ENCODE results near the gene MORN3.
"Not testable (repeated sequence)": the region's sequence is repeated elsewhere in the genome, so short reads cannot be mapped to it uniquely, and the experiment has no call there.

MORN3 gene

GRCh38 chr12:121676190-121676589 is 6.7 kb upstream of the MORN3 start:
- no peak overlapping the region for H3K4me3 ChIP-seq (ENCODE audit: low read length)
- no peak overlapping the region for H2AFZ ChIP-seq (ENCODE audit: low read depth, low read length)
- no peaks in the 10 kb centered on the region for H3K4me1 ChIP-seq (ENCODE audit: insufficient read depth, low read length)
- H3K27me3 ChIP-seq (ENCODE audit: insufficient read depth, low read length), result no peaks in the 10 kb centered on the region
- no peaks in the 10 kb centered on the region for H3K9me3 ChIP-seq (ENCODE audit: low read length)
- H3K36me3 ChIP-seq (ENCODE audit: insufficient read depth, low read length), result no peaks in the 10 kb centered on the region

DNA sequence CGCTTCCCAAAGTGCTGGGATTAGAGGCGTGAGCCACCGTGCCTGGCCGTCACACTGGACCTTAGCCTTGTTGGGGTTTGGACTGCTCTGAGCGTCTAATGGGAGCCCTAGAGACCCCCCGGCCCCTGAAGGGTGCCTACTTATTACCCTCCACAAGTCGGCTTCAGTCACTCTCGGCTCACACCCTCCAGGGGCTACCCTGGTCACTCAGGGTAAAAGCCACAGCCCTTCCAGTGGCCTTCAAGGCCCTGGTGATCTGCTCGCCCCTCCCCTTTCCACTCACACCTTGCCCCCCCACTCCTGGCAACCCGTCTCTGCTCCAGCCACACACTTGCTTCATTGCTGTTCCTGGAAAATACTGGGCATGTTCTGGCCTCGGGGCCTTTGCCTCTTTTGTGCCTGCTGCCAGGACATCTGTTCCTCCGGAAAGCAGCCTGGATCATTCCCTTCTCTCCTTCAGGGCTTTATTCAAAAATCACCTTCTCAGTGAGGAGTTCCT is 3.6 kb upstream of the MORN3 start:
- Histone ChIP-seq H3K4me3 (ENCODE audit: low read length) (no peak overlapping the region), H3K27me3 (ENCODE audit: insufficient read depth, low read length) (no peaks in the 10 kb centered on the region)

GRCh38 chr12:121668750-121669520 is 519 bp downstream of the MORN3 start:
- Histone ChIP-seq H3K36me3 (ENCODE audit: insufficient read depth, low read length) (no peaks in the 10 kb centered on the region), H3K4me1 (ENCODE audit: insufficient read depth, low read length) (no peaks in the 10 kb centered on the region), H3K27me3 (ENCODE audit: insufficient read depth, low read length) (no peaks in the 10 kb centered on the region), H3K9me3 (ENCODE audit: low read length) (no peaks in the 10 kb centered on the region), H2AFZ (ENCODE audit: low read depth, low read length) (no peak overlapping the region), H3K4me3 (ENCODE audit: low read length) (no peak overlapping the region)

More for the DNA sequence above, 3.6 kb upstream of the MORN3 start:
- Histone ChIP-seq H3K36me3 (ENCODE audit: insufficient read depth, low read length) (no peaks in the 10 kb centered on the region), H3K9me3 (ENCODE audit: low read length) (no peaks in the 10 kb centered on the region), H3K4me1 (ENCODE audit: insufficient read depth, low read length) (no peaks in the 10 kb centered on the region), H2AFZ (ENCODE audit: low read depth, low read length) (no peak overlapping the region)

- H2AFZ ChIP-seq (ENCODE audit: low read depth, low read length); H3K4me1 ChIP-seq (ENCODE audit: insufficient read depth, low read length); H3K27me3 ChIP-seq (ENCODE audit: insufficient read depth, low read length); H3K4me3 ChIP-seq (ENCODE audit: low read length); H3K9me3 ChIP-seq (ENCODE audit: low read length); H3K36me3 ChIP-seq (ENCODE audit: insufficient read depth, low read length): not testable (repeated sequence)
Measured at GRCh38 chr12:121666829-121667228, 2.6 kb downstream of the MORN3 start.

- no peak overlapping the region for H2AFZ ChIP-seq (ENCODE audit: low read depth, low read length)
- H3K4me3 ChIP-seq (ENCODE audit: low read length), result no peak overlapping the region
Measured at GRCh38 chr12:121663610-121663929, 5.9 kb downstream of the MORN3 start.

DNA sequence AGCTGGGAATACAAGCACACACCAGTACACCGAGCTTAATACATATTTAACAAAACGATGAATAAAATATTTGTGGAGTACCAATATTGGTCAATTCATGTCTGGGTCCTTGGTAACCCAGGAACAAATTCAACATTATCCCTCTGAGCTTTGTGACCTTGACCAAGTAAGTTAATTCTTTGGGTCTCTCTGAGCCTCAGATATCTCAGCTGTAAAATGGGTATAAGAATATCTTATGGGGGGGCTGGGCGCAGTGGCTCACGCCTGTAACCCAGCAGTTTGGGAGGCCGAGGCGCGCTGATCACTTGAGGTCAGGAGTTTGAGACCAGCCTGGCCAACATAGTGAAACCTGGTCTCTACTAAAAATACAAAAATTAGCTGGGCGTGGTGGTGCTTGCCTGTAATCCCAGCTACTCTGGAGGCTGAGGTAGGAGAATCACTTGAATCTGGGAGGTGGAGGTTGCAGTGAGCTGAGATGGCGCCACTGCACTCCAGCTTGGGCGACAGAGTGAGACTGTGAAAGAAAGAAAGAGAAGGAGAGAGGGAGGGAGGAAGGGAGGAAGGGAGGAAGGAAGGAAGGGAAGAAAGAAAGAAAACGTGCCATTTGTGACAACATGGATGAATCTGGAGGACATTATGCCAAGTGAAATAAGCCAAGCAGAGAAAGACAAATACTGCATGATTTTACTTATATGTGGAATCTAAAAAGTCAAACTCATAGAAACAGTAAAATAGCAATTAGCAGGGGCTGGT is 7.9 kb downstream of the MORN3 start:
- not testable (repeated sequence) for H3K4me3 ChIP-seq (ENCODE audit: low read length); H3K27me3 ChIP-seq (ENCODE audit: insufficient read depth, low read length); H3K9me3 ChIP-seq (ENCODE audit: low read length); H2AFZ ChIP-seq (ENCODE audit: low read depth, low read length); H3K36me3 ChIP-seq (ENCODE audit: insufficient read depth, low read length); H3K4me1 ChIP-seq (ENCODE audit: insufficient read depth, low read length)

More at GRCh38 chr12:121663610-121663929, 5.9 kb downstream of the MORN3 start:
- Histone ChIP-seq H3K27me3 (ENCODE audit: insufficient read depth, low read length) (no peaks in the 10 kb centered on the region), H3K9me3 (ENCODE audit: low read length) (no peaks in the 10 kb centered on the region), H3K4me1 (ENCODE audit: insufficient read depth, low read length) (peaks cover 7% of the 10 kb centered on the region), H3K36me3 (ENCODE audit: insufficient read depth, low read length) (no peaks in the 10 kb centered on the region)

DNA sequence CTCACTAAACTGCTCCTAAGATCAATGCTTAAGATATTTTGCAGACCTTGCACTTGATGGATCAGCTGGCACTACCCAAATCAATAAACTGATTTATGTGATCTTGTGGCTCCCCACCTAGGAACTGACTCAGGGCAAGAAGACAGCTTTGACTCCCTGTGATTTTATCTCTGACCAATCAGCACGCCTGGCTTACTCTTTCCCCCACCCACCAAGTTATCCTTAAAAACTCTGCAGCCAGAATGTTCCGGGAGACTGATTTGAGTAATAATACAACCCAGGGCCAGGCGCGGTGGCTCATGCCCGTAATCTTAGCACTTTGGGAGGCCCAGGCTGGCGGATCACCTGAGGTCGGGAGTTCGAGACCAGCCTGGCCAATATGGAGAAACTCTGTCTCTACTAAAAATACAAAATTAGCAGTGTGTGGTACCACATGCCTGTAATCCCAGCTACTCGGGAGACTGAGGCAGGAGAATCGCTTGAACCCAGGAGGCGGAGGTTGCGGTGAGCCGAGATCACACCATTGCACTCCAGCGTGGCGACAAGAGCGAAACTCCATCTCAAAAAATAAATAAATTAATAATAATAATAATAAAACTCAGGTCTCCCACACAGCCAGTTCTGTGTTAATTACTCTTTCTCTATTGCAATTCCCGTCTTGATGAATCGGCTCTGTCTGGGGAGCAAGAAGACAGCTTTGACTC is 12.0 kb downstream of the MORN3 start:
- H3K9me3 ChIP-seq (ENCODE audit: low read length), result no peaks in the 10 kb centered on the region
- H2AFZ ChIP-seq (ENCODE audit: low read depth, low read length), result no peak overlapping the region
- H3K27me3 ChIP-seq (ENCODE audit: insufficient read depth, low read length), result no peaks in the 10 kb centered on the region
- peaks cover 8% of the 10 kb centered on the region for H3K4me1 ChIP-seq (ENCODE audit: insufficient read depth, low read length)
- no peak overlapping the region for H3K4me3 ChIP-seq (ENCODE audit: low read length)
- H3K36me3 ChIP-seq (ENCODE audit: insufficient read depth, low read length), result no peaks in the 10 kb centered on the region

GRCh38 chr12:121656122-121656521 is 13.3 kb downstream of the MORN3 start:
- no peaks in the 10 kb centered on the region for H3K9me3 ChIP-seq (ENCODE audit: low read length)
- no peaks in the 10 kb centered on the region for H3K27me3 ChIP-seq (ENCODE audit: insufficient read depth, low read length)
- H3K36me3 ChIP-seq (ENCODE audit: insufficient read depth, low read length), result no peaks in the 10 kb centered on the region
- no peak overlapping the region for H2AFZ ChIP-seq (ENCODE audit: low read depth, low read length)
- peaks cover 8% of the 10 kb centered on the region for H3K4me1 ChIP-seq (ENCODE audit: insufficient read depth, low read length)
- no peak overlapping the region for H3K4me3 ChIP-seq (ENCODE audit: low read length)

- no peaks in the 10 kb centered on the region for H3K36me3 ChIP-seq (ENCODE audit: insufficient read depth, low read length)
- no peaks in the 10 kb centered on the region for H3K27me3 ChIP-seq (ENCODE audit: insufficient read depth, low read length)
- no peaks in the 10 kb centered on the region for H3K9me3 ChIP-seq (ENCODE audit: low read length)
- peaks cover 5% of the 10 kb centered on the region for H3K4me1 ChIP-seq (ENCODE audit: insufficient read depth, low read length)
- H2AFZ ChIP-seq (ENCODE audit: low read depth, low read length), result no peak overlapping the region
- H3K4me3 ChIP-seq (ENCODE audit: low read length), result no peak overlapping the region
Measured at GRCh38 chr12:121653999-121654398, 15.5 kb downstream of the MORN3 start.

DNA sequence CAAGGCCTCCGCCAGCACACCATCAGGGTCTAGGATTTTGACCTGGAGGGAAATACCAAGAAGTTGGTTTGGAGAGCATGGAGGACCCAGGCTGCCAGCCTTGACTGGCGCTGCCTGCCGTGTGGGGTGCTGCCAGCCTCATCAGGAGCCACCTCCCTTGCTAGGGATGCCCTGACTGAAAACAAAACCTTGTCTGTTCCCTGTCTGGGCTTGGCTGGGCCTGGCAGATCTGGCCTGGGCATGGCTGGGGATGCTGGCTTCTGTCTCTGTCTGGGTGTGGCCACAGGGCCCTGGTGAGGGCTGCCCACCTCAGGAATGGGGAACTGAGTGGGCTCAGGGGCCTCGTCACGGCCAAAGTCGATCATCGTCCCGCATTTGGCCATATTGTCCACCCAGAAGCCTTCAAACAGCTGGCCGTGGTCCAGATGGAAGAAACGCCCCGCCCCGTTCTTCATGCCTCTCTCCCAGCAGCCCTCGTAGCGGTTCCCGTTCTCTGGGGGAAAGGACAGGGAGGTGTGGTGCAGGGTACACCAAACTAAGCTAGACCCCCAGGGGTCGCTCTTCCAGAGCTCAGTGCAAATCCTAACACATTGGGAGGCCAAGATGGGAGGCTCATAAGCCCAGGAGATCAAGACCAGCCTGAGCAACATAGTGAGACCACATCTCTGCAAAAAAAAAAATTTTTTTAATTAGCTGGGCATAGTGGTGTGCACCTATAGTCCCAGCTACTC is 16.5 kb downstream of the MORN3 start:
- Histone ChIP-seq H3K36me3 (ENCODE audit: insufficient read depth, low read length) (no peaks in the 10 kb centered on the region), H3K4me1 (ENCODE audit: insufficient read depth, low read length) (no peaks in the 10 kb centered on the region), H2AFZ (ENCODE audit: low read depth, low read length) (no peak overlapping the region), H3K9me3 (ENCODE audit: low read length) (no peaks in the 10 kb centered on the region), H3K4me3 (ENCODE audit: low read length) (no peak overlapping the region), H3K27me3 (ENCODE audit: insufficient read depth, low read length) (no peaks in the 10 kb centered on the region)

DNA sequence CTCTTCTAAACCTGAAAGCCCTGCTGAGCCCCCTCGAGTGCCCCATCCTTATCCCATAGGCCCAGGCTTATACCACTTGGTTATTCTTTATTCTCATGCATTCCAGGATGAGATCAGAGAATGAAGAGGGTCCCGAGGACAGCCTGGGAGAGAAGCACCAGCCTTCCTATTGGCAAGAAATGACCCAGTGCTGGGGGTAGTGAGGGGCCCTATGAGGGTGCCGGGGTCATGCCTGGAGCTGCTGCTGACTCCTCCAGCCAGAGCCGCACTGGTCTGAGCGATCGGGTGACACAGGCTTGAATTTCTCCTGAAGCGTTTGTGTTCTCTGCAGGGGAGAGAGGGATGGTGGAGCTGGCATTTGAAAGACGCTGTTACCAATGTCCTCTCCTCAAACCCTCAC is 18.1 kb downstream of the MORN3 start:
- no peaks in the 10 kb centered on the region for H3K9me3 ChIP-seq (ENCODE audit: low read length)
- H3K27me3 ChIP-seq (ENCODE audit: insufficient read depth, low read length), result no peaks in the 10 kb centered on the region
- no peak overlapping the region for H2AFZ ChIP-seq (ENCODE audit: low read depth, low read length)
- no peak overlapping the region for H3K4me3 ChIP-seq (ENCODE audit: low read length)
- H3K4me1 ChIP-seq (ENCODE audit: insufficient read depth, low read length), result no peaks in the 10 kb centered on the region
- no peaks in the 10 kb centered on the region for H3K36me3 ChIP-seq (ENCODE audit: insufficient read depth, low read length)

DNA sequence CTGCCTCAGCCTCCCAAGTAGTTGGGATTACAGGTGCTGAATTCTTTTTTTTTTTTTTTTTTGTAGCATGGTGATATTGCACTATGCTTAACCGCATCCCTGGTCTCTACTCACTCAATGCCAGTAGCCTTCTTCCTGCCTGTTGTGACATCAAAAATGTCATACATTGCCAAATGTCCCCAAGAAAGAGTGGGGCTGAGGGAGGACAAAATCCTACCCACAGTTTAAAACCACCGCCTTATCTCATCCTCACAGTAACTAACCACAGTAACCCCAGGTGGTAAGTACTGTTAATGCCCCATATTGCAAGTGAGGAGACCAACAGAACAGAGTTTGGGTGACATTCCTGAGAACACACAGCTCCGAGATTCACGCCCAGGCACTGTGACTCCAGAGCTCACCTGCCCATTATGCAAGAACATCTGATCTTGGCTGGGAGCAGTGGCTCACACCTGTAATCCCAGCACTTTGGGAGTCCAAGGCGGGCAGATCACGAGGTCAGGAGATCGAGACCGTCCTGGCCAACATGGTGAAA is 19.6 kb downstream of the MORN3 start:
- Histone ChIP-seq H3K36me3 (ENCODE audit: insufficient read depth, low read length) (no peaks in the 10 kb centered on the region), H3K27me3 (ENCODE audit: insufficient read depth, low read length) (no peaks in the 10 kb centered on the region), H3K9me3 (ENCODE audit: low read length) (no peaks in the 10 kb centered on the region), H3K4me1 (ENCODE audit: insufficient read depth, low read length) (no peaks in the 10 kb centered on the region), H3K4me3 (ENCODE audit: low read length) (no peak overlapping the region), H2AFZ (ENCODE audit: low read depth, low read length) (no peak overlapping the region)

Data from neuron (in vitro differentiated cells).